Skin epidermis (tissue), 12 donors: ENCODE measurements around the gene LAMC1.
"Not testable (repeated sequence)": the region's sequence is repeated elsewhere in the genome, so short reads cannot be mapped to it uniquely, and the experiment has no call there.

Experiments used
- H3K27ac ChIP-seq, 21 experiments: fragments of 200-600 bp; sonication (generic) in 11 of 21; one replicate each; pipeline ENCODE4 v1.5.0; 2020; ENCODE audit warnings: mild to moderate bottlenecking in 3 of 21, inconsistent platforms in 2 of 21, moderate library complexity in 2 of 21
- H3K4me3 ChIP-seq, 7 experiments: fragments of 200-600 bp; sonication (generic) in 2 of 7; one replicate each; pipeline ENCODE4 v1.5.0; 2020; ENCODE audit warnings: inconsistent platforms in 2 of 7, mild to moderate bottlenecking in 2 of 7, moderate library complexity in 1 of 7

Gene LAMC1

GRCh38 chr1:183137782-183138181 is 114.6 kb downstream of the LAMC1 start:
- Histone ChIP-seq H3K27ac (peak overlapping the region in 3 of 21 experiments; percentile 45 to 70 (median 56)), H3K4me3 (no peak overlapping the region)

- Histone ChIP-seq H3K4me3 (no peak overlapping the region), H3K27ac (peak overlapping the region in 8 of 21 experiments; percentile 6 to 70 (median 48))
Observed at GRCh38 chr1:183138301-183138700, 115.1 kb downstream of the LAMC1 start.

GRCh38 chr1:183139281-183139942 is 116.2 kb downstream of the LAMC1 start:
- Histone ChIP-seq H3K4me3 (no peak overlapping the region), H3K27ac (peak overlapping the region in 8 of 21 experiments; percentile 17 to 70 (median 49))

- Histone ChIP-seq H3K4me3 (no peak overlapping the region), H3K27ac (peak overlapping the region in 4 of 21 experiments; percentile 7 to 44 (median 32))
Observed at GRCh38 chr1:183140633-183141032, 117.4 kb downstream of the LAMC1 start.

GRCh38 chr1:183142171-183142570 is 119.0 kb downstream of the LAMC1 start:
- H3K27ac ChIP-seq, result no peak overlapping the region
- H3K4me3 ChIP-seq, result no peak overlapping the region

- H3K4me3 ChIP-seq, result no peak overlapping the region
- peak overlapping the region in 1 of 21 experiments; percentile 3 for H3K27ac ChIP-seq
Observed at GRCh38 chr1:183143576-183144315, 120.5 kb downstream of the LAMC1 start.

GRCh38 chr1:183144752-183145151 is 121.5 kb downstream of the LAMC1 start:
- Histone ChIP-seq H3K27ac (peak overlapping the region in 1 of 21 experiments; percentile 6), H3K4me3 (no peak overlapping the region)

- Histone ChIP-seq H3K27ac (peak overlapping the region in 4 of 21 experiments; percentile 21 to 67 (median 46)), H3K4me3 (no peak overlapping the region)
Observed at GRCh38 chr1:183147735-183148134, 124.5 kb downstream of the LAMC1 start.

- no peak overlapping the region for H3K4me3 ChIP-seq
- peak overlapping the region in 12 of 21 experiments; percentile 4 to 75 (median 40) for H3K27ac ChIP-seq
Observed at GRCh38 chr1:183148599-183148998, 125.4 kb downstream of the LAMC1 start.

GRCh38 chr1:183149273-183149672 is 126.1 kb downstream of the LAMC1 start:
- H3K4me3 ChIP-seq, result no peak overlapping the region
- peak overlapping the region in 11 of 21 experiments; percentile 4 to 75 (median 34) for H3K27ac ChIP-seq

GRCh38 chr1:183150032-183150431 is 126.8 kb downstream of the LAMC1 start:
- H3K27ac ChIP-seq, result peak overlapping the region in 2 of 21 experiments; percentile 17 to 67
- H3K4me3 ChIP-seq, result not testable (repeated sequence)

- H3K27ac ChIP-seq, result no peak overlapping the region
- no peak overlapping the region for H3K4me3 ChIP-seq
Observed at GRCh38 chr1:183150445-183150844, 127.2 kb downstream of the LAMC1 start.

- H3K27ac ChIP-seq, result no peak overlapping the region
- H3K4me3 ChIP-seq, result no peak overlapping the region
Observed at GRCh38 chr1:183152180-183152579, 129.0 kb downstream of the LAMC1 start.

GRCh38 chr1:183155939-183156338 is 132.7 kb downstream of the LAMC1 start:
- Histone ChIP-seq H3K27ac (no peak overlapping the region), H3K4me3 (no peak overlapping the region)

GRCh38 chr1:183159960-183160359 is 136.7 kb downstream of the LAMC1 start:
- no peak overlapping the region for H3K4me3 ChIP-seq
- peak overlapping the region in 3 of 21 experiments; percentile 34 to 65 (median 40) for H3K27ac ChIP-seq

GRCh38 chr1:183161391-183161790 is 138.2 kb downstream of the LAMC1 start:
- Histone ChIP-seq H3K4me3 (no peak overlapping the region), H3K27ac (no peak overlapping the region)

- Histone ChIP-seq H3K27ac (peak overlapping the region in 1 of 21 experiments; percentile 6), H3K4me3 (no peak overlapping the region)
Observed at GRCh38 chr1:183163316-183163715, 140.1 kb downstream of the LAMC1 start.

GRCh38 chr1:183164340-183164739 is 141.1 kb downstream of the LAMC1 start:
- Histone ChIP-seq H3K4me3 (no peak overlapping the region), H3K27ac (peak overlapping the region in 3 of 21 experiments; percentile 48 to 52 (median 48))

GRCh38 chr1:183164963-183165362 is 141.7 kb downstream of the LAMC1 start:
- no peak overlapping the region for H3K4me3 ChIP-seq

GRCh38 chr1:183165456-183165855 is 142.2 kb downstream of the LAMC1 start:
- Histone ChIP-seq H3K27ac (no peak overlapping the region), H3K4me3 (no peak overlapping the region)

More at GRCh38 chr1:183164963-183165362, 141.7 kb downstream of the LAMC1 start:
- H3K27ac ChIP-seq, result no peak overlapping the region

GRCh38 chr1:183166454-183166853 is 143.2 kb downstream of the LAMC1 start:
- Histone ChIP-seq H3K27ac (no peak overlapping the region), H3K4me3 (no peak overlapping the region)
